NCI-H524 (cell line): ENCODE results near the gene ZNF236.
A peak's percentile ranks its signal among the peaks of the same experiment; 100 is the strongest.
"Not testable (repeated sequence)": the region's sequence is repeated elsewhere in the genome, so short reads cannot be mapped to it uniquely, and the experiment has no call there.

Experiments
- DNase-seq, 2 experiments: peaks; one replicate each; lab custom pipeline; 2025; lab: John Stamatoyannopoulos, UW

ZNF236 gene

DNA sequence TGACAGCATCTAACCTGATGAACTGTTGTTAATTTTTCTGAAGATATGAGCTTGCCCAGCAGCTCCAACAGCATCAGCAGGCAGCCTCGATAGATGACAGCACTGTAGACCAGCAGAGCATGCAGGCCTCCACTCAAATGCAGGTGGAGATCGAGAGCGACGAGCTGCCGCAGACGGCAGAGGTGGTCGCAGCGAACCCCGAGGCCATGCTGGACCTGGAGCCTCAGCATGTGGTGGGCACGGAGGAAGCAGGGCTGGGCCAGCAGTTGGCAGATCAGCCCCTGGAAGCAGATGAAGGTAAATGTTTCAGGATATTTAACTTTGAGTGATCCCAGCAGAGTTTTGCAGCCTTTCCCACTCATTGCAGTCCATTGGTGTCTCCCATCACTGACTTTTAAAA, 85.9 kb downstream of the ZNF236 start:
- no peak for DNase-seq

DNA sequence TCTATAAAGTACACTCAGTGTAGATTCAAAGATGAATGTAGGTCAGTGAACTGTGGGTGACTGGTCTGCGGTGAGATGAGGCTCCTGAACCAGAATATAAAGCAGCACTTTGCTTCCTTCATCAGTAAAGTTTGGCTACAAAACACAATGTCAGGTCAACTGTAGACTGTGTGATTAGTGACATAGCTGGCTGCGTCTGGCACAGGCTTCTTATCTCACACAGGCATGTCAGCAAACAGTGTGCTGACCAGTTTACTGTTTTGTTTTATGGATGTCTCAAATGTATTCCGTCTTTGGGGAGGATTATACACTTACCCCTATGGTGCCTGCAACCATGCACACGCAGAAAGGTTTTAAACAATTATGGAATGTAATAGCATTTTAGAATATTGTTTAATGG, 87.1 kb downstream of the ZNF236 start:
- DNase-seq: no peak

DNA sequence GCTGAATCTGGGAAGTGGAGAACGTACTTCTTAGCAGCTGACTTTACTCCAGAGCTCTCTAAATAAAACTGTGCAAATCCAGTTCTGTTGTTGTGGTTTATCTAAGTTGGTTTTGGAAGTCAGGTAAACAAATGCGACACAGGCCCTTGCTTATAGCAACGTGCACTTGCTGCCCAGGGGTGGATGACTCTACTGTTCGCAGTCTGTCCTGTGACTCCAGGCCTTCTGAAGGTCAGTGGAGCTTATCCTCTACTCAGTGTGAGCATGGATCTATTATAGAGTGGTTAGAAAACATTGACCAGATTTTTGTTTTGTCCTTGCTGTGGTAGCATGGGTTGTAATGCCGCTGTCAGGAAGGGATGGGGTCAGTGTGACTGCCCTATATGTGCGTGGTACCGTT, 89.1 kb downstream of the ZNF236 start:
- no peak for DNase-seq

GRCh38 chr18:76913583-76913982, 91.2 kb downstream of the ZNF236 start:
- no peak for DNase-seq

DNA sequence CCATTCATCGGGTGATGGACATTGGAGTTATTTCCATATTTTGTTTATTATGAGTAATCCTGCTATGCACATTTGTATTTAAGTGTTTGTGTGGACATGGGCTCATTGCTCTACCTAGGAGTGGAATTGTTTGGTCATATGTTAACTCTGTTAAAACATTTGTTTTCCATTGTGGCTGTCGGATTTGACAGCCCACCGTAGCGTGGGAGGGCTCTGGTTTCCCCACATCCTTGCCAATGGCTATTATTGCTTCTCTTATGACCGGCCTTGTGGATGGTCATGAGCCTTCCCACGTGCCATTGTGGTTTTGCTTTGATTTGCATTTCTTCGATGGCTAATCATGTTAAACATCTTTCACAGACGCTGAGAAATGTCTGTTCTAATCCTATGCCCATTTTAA, 92.0 kb downstream of the ZNF236 start:
- DNase-seq: no peak

DNA sequence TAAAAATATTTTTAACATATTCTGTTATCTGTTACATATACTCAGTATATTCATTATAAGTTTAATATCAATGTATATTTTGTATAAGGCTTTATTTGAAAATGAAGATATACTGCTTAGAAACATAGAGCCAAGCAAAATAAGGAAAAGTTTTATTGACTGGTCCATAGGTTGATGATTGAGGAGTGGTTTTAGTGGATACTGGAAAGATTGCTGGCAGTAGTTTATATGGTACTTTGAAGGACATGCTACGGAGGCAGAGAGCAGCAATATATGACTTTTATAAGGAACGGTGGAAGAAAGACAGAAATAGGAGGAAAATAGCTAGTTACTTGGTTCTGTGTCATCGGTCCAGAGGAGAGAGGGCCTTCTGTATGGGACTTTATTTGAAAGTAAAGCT, 92.4 kb downstream of the ZNF236 start:
- DNase-seq: no peak

GRCh38 chr18:76915456-76915855, 93.1 kb downstream of the ZNF236 start:
- DNase-seq: no peak

DNA sequence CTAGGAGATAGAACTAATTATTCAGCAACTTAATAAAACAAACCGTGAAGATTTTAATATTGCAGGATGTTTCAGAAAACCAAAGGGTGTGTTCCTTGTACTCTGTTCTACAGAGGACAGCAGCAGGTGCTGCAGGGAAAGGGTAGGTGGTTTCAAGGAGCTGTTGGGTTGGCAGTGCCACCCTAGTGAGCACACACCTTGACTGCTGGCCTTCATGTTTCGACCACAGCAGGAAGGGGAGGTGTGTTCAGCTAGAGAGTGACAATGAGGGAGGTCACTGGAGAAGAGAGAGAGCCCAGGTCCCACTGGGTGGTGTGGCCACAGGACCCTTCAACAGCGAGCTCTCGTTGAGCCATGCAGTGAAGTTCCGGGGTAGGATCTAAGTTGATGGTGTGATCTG, 98.6 kb downstream of the ZNF236 start:
- DNase-seq: no peak

DNA sequence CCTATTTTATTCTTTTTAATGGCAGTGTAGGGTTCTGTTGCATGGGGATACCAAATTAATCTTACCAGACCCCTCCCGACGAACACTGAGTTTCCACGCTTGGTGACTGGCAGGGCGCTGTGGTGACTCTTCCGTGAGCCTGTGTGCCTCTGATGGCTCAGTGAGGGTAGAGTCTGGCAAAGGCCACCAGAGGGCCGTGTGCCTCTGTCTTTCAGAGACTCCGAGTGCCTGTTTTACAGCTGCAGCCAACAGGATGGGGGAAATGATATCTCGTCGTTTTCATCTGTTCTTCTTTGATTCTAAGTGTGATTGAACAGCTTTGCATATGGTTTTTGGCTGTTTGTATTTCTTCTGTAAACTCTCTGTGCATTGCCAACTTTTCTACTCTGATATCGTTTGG, 99.8 kb downstream of the ZNF236 start:
- peak; percentile 9 to 56 for DNase-seq

GRCh38 chr18:76923485-76924085, 101.2 kb downstream of the ZNF236 start:
- peak in 1 of 2 experiments; percentile 23 for DNase-seq

DNA sequence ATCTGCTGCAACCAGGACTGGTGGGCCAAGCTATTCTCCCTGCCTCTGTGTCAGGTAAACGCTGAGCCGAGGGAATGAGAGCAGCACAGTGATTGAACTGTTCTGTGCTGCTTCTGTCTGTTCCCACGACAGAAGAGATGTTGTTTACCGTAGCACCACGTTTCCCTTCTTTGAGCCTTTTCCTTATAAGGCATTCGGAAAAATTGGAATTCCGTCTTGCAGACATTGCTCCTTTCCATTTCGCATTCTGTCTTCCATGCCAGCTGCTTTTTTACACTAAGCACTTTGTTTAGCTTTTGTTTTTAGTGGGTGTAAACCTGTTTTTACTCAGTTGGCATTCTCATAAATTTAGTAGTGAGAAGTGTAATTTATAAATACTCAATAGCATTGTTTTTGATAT, 103.1 kb downstream of the ZNF236 start:
- no peak for DNase-seq

- DNase-seq: no peak
Observed at GRCh38 chr18:76927223-76927725, 104.9 kb downstream of the ZNF236 start.

- DNase-seq: no peak
Observed at GRCh38 chr18:76928179-76928868, 106.0 kb downstream of the ZNF236 start.

- peak in 1 of 2 experiments; percentile 9 for DNase-seq
Observed at GRCh38 chr18:76931171-76931570, 108.8 kb downstream of the ZNF236 start.

DNA sequence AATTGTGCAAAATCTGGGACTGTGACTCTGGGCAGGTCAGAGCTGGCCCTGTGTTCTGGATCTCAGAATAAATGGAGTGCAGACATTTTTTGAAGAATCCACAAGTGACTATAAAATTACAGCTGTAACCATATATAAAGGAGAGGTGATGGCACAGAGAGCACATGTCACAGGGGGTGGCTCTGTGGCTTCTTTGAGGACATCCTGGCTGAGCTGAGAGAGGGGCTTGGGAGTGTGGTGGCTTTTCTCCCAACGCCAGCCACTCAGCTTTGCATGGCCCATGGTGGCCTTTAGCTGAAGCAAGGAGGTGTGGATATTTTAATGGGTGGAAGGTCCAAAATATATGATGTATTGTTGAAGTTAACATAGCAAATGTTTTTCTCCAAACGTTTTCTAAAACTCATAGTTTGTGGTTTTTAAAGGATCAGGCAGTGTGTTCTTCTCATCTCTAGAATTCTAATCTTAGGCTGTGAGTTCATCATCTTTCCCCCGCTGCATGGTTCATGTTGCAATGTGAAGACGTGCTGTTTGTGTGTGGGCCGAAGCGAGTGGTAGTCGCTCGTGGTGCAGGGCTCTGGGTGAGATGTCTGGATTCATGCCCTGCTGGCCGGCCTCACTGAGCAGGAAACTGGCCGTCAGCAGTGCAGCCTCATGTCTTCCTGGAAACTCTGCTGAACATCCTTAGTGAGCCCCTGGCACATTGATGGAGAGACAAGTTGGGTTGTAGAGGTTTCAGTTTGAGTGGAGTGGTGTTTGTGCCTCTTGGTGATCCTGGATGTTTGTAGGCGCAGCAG, 109.9 kb downstream of the ZNF236 start:
- no peak for DNase-seq

DNA sequence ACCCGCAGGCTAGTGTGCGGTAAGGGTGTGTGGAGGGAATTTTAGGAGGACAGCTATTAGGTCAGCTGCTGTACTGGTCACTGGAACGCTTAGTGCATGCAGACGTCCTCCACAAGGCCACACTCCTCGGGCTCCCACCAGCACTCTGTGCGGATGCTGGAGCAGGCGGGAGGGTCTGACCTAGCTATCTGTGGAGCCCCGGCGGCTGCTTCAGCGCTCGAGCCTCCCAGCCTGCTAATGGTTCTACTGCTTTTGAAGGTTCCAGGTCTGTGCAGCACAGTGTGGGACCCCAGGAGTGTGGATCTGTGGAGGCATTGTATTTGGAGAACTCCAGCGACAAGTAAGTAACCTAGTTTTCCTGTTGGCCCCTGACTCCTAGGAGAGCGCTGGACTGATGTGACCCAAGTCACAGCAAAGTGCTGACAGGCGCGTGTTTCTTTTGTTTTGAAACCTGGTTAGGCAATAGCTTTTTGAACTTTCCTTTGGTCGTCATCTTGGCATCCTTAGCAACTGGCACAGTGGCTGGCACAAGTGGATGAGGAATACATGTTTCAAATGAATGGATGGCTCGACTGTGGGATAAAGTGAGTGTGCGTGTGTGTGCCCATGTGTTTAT, 113.5 kb downstream of the ZNF236 start:
- no peak for DNase-seq

- no peak for DNase-seq
Observed at GRCh38 chr18:76936877-76937276, 114.5 kb downstream of the ZNF236 start.

GRCh38 chr18:76937597-76937996, 115.2 kb downstream of the ZNF236 start:
- DNase-seq: no peak

DNA sequence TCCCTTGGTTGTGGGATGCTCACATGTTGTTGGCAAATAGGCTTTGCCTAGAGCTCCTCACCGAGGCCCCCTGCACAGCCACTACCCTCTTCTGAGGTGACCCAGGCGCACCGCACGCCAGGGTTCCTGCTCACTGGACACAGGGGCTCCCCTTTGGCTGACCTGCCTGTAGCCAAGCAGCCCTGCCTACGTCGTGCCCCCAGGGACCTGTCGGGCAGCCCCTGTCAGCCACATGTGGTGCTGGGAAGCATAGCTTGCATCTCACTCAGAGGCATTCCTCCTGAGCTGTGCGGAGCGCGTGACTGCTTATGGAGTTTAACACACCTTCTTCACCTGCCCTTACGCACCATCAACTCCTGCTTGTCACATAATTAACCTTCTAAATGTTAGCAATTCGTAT, 116.3 kb downstream of the ZNF236 start:
- no peak for DNase-seq

DNA sequence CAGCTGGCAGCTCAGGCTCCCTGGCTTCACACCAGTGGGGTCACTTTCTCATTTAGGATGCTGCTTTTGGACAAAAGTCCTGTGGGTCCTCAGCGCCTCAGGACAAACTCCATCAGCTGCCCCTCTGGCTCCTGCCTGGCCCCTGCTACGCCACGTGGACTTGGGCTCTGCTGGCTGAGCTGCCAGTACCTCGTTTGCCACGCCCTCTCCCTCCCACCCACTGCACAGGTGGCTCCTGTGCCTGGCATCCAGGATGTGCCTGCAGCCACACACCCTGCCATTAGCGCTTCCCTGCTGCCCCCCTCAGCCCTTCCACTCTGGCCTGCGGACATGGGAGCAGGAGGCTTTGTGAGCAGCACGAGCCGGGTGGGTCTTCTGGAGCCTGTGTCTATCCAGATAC, 118.9 kb downstream of the ZNF236 start:
- no peak for DNase-seq

DNA sequence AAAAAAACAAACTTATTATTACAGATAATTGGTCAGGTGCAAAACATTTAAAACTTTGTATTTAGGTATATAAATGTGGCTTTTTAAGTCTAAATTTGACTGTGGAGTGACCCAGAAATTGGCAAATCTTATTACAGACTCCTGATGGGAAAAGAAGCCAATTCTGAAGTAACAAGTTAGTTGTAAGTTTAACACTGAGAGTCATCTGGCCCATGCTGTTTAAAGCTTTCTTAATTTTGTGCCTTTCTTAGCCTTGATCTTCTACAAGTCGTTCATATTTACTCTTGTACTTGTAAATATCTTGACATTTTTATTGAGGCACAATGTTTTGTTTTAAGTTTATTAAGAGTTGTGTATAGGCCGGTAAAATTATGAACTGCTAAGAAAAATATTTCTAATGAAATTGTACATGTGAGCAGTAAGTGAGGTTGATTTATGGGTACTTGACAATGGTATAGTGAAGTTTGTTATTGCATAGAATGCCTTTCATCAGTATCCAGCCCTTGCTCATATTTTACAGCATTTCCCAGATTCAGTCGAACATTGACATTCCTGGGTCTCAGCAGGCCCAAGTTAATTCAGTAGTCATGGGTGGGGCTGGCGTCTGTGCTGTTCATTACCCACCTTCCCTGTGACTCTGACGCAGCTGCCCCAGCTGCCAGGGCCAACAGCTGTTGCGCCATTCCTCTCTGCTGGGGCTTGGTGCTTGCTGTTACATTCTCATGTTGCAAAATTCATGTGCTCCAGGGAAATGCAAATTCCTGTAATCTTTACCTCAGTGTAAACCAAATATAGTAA, 121.4 kb downstream of the ZNF236 start:
- no peak for DNase-seq

DNA sequence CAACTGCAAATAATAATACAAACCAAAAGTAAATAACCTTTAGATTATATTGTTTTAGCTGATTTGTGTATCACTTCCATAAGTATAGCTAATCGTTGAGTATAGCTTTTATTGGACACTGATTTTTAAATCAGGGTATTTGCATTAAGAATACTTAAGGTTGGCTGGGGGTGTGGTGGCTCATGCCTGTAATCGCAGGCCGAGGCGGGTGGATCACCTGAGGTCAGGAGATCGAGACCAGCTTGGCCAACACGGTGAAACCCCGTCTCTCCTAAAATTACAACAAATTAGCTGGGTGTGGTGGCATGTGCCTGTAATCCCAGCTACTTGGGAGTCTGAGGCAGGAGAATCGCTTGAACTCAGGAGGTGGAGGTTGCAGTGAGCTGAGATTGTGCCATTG, 122.0 kb downstream of the ZNF236 start:
- DNase-seq: not testable (repeated sequence)
